WTC11 (cell line): ENCODE results near the gene GPRC5B. TPM values are rescaled to one million over a fixed set of nuclear protein-coding genes. Genes with fewer than 3 reads are reported as not detected.

Experiments used
- ATAC-seq: fragments of 200-7000 bp; cut with Tn5 transposase; 2 replicates; pipeline ENCODE4 v1.10.0; 2021; ENCODE audit warnings: mild to moderate bottlenecking, moderate library complexity
- CTCF ChIA-PET: fragments of 300-600 bp; sonication (Branson Sonifier 250); formaldehyde crosslinking; loops from one replicate; lab custom pipeline; 2021; ENCODE audit warnings: antibody characterized with exemption; lab: Charles Lee
- POLR2A ChIA-PET: fragments of 350-600 bp; sonication (Branson Sonifier 250); formaldehyde crosslinking; loops from one replicate; lab custom pipeline; 2021; ENCODE audit warnings: antibody characterized with exemption; lab: Charles Lee
- DNase-seq: peaks from one replicate; pipeline ENCODE4 v3.0.0; 2021; ENCODE audit warnings: low spot score
- H3K27ac Mint-ChIP-seq: 2 replicates; pipeline ENCODE4 v1.8.0; 2021; ENCODE audit warnings: mixed read lengths
- H3K27me3 Mint-ChIP-seq: 2 replicates; pipeline ENCODE4 v1.8.0; 2021; ENCODE audit warnings: low read depth, mild to moderate bottlenecking, moderate library complexity, mixed read lengths
- H3K36me3 Mint-ChIP-seq: 2 replicates; pipeline ENCODE4 v1.8.0; 2021; ENCODE audit warnings: mixed read lengths
- H3K4me1 Mint-ChIP-seq: 2 replicates; pipeline ENCODE4 v1.8.0; 2022; ENCODE audit warnings: mixed read lengths
- H3K4me3 Mint-ChIP-seq: 2 replicates; pipeline ENCODE4 v1.8.0; 2021; ENCODE audit warnings: mild to moderate bottlenecking, moderate library complexity, mixed read lengths
- H3K9me3 Mint-ChIP-seq: 2 replicates; pipeline ENCODE4 v1.8.0; 2021; ENCODE audit warnings: mixed read lengths
- AR ChIP-seq: fragments of 250-450 bp; sonication (Bioruptor Pico); IDR thresholded peaks from 2 replicates; pipeline ENCODE4 v1.9.0; 2021; ENCODE audit warnings: mild to moderate bottlenecking
- CREM ChIP-seq: sonication (generic); formaldehyde crosslinking; IDR thresholded peaks from 2 replicates; pipeline ENCODE4 v1.8.1; 2022; ENCODE audit warnings: mild to moderate bottlenecking, missing genetic modification reagents, moderate library complexity
- E2F5 ChIP-seq: sonication (generic); formaldehyde crosslinking; IDR thresholded peaks from 2 replicates; pipeline ENCODE4 v1.8.1; 2022; ENCODE audit warnings: mild to moderate bottlenecking, moderate library complexity, missing genetic modification reagents
- IRF2 ChIP-seq: sonication (generic); formaldehyde crosslinking; IDR thresholded peaks from 2 replicates; pipeline ENCODE4 v1.8.0; 2022; ENCODE audit warnings: low read depth, missing genetic modification reagents, borderline replicate concordance
- JAZF1 ChIP-seq: fragments of 250-450 bp; sonication (Bioruptor Pico); IDR thresholded peaks from 2 replicates; pipeline ENCODE4 v1.9.0; 2021; ENCODE audit warnings: moderate library complexity, mild to moderate bottlenecking, inconsistent platforms
- MXD4 ChIP-seq: fragments of 250-450 bp; sonication (Bioruptor Pico); IDR thresholded peaks from 2 replicates; pipeline ENCODE4 v1.8.0; 2021; ENCODE audit warnings: mild to moderate bottlenecking, moderate library complexity, borderline replicate concordance
- MYBL2 ChIP-seq: sonication (generic); formaldehyde crosslinking; IDR thresholded peaks from 2 replicates; pipeline ENCODE4 v1.8.1; 2023; ENCODE audit warnings: mild to moderate bottlenecking, moderate library complexity, missing genetic modification reagents
- NFE2L1 ChIP-seq: sonication (generic); formaldehyde crosslinking; IDR thresholded peaks from 2 replicates; pipeline ENCODE4 v1.8.1; 2023; ENCODE audit warnings: missing genetic modification reagents
- OVOL2 ChIP-seq: fragments of 250-450 bp; sonication (Bioruptor Pico); IDR thresholded peaks from 2 replicates; pipeline ENCODE4 v1.9.0; 2021; ENCODE audit warnings: mild to moderate bottlenecking, borderline replicate concordance
- ZBTB21 ChIP-seq: sonication (generic); formaldehyde crosslinking; IDR thresholded peaks from 2 replicates; pipeline ENCODE4 v1.8.1; 2023; ENCODE audit warnings: mild to moderate bottlenecking, missing genetic modification reagents, borderline replicate concordance
- ZNF138 ChIP-seq: sonication (generic); formaldehyde crosslinking; conservative IDR thresholded peaks from 2 replicates; pipeline ENCODE4 v1.8.1; 2022; ENCODE audit warnings: mild to moderate bottlenecking, moderate library complexity, missing genetic modification reagents
- ZNF219 ChIP-seq: sonication (generic); formaldehyde crosslinking; IDR thresholded peaks from 2 replicates; pipeline ENCODE4 v1.8.0; 2023; ENCODE audit warnings: missing genetic modification reagents, mild to moderate bottlenecking, borderline replicate concordance
- ZNF263 ChIP-seq: sonication (generic); formaldehyde crosslinking; IDR thresholded peaks from 2 replicates; pipeline ENCODE4 v1.8.1; 2022; ENCODE audit warnings: low read depth, mild to moderate bottlenecking, moderate library complexity, missing genetic modification reagents
- ZNF317 ChIP-seq: sonication (generic); formaldehyde crosslinking; IDR thresholded peaks from 2 replicates; pipeline ENCODE4 v1.8.1; 2023; ENCODE audit warnings: low read depth, mild to moderate bottlenecking, moderate library complexity, missing genetic modification reagents, borderline replicate concordance
- ZNF396 ChIP-seq: fragments of 250-450 bp; sonication (Bioruptor Pico); IDR thresholded peaks from 2 replicates; pipeline ENCODE4 v1.8.0; 2021; ENCODE audit warnings: mild to moderate bottlenecking, moderate library complexity, borderline replicate concordance
- ZNF423 ChIP-seq: fragments of 250-450 bp; sonication (Bioruptor Pico); IDR thresholded peaks from 2 replicates; pipeline ENCODE4 v2.1.2; 2022; ENCODE audit warnings: mild to moderate bottlenecking, moderate library complexity
- total RNA-seq: library from RNA; stranded (reverse); gene quantifications from 3 replicates; pipeline ENCODE4 v1.2.3, GENCODE V29; 2021
- TF ChIP-seq, protein P1 (sequence below): fragments of 250-450 bp; sonication (Bioruptor Pico); IDR thresholded peaks from 2 replicates; pipeline ENCODE4 v1.9.0; 2021; ENCODE audit warnings: mild to moderate bottlenecking
- TF ChIP-seq, protein P2 (sequence below): sonication (generic); formaldehyde crosslinking; IDR thresholded peaks from 2 replicates; pipeline ENCODE4 v1.8.0; 2023; ENCODE audit warnings: missing genetic modification reagents
- TF ChIP-seq, protein P3 (sequence below): sonication (generic); formaldehyde crosslinking; IDR thresholded peaks from 2 replicates; pipeline ENCODE4 v1.8.0; 2022; ENCODE audit warnings: missing genetic modification reagents

Gene GPRC5B
- total RNA-seq, 1 experiment from 2014 or later, result 104 TPM

- Mint-ChIP-seq H3K27ac (peak overlapping the region; percentile 83), H3K4me3 (no peak overlapping the region), H3K36me3 (peaks cover 48% of the 10 kb centered on the region), H3K27me3 (no peaks in the 10 kb centered on the region), H3K9me3 (no peaks in the 10 kb centered on the region), H3K4me1 (peaks cover 59% of the 10 kb centered on the region)
- no peak for TF ChIP-seq MYBL2 (CRISPR knock-in tag)
- TF ChIP-seq ZNF396 (CRISPR knock-in tag), result no peak
- TF ChIP-seq, protein P1, sequence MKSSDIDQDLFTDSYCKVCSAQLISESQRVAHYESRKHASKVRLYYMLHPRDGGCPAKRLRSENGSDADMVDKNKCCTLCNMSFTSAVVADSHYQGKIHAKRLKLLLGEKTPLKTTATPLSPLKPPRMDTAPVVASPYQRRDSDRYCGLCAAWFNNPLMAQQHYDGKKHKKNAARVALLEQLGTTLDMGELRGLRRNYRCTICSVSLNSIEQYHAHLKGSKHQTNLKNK, result no peak
- no peak for TF ChIP-seq JAZF1 (CRISPR knock-in tag)
- TF ChIP-seq OVOL2 (CRISPR knock-in tag), result no peak
- no peak for TF ChIP-seq MXD4
- TF ChIP-seq ZNF138 (CRISPR knock-in tag), result no peak
- no peak for TF ChIP-seq E2F5
- TF ChIP-seq ZNF263 (CRISPR knock-in tag), result no peak
- TF ChIP-seq ZNF317, result no peak
- no peak for TF ChIP-seq ZNF423
- TF ChIP-seq IRF2, result no peak
- TF ChIP-seq AR (CRISPR knock-in tag), result no peak
- TF ChIP-seq, protein P2, sequence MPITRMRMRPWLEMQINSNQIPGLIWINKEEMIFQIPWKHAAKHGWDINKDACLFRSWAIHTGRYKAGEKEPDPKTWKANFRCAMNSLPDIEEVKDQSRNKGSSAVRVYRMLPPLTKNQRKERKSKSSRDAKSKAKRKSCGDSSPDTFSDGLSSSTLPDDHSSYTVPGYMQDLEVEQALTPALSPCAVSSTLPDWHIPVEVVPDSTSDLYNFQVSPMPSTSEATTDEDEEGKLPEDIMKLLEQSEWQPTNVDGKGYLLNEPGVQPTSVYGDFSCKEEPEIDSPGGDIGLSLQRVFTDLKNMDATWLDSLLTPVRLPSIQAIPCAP, result no peak
- no peak for TF ChIP-seq ZBTB21
- no peak for TF ChIP-seq CREM (CRISPR knock-in tag)
- no peak for TF ChIP-seq ZNF219 (CRISPR knock-in tag)
- TF ChIP-seq NFE2L1, result no peak
- TF ChIP-seq, protein P3, sequence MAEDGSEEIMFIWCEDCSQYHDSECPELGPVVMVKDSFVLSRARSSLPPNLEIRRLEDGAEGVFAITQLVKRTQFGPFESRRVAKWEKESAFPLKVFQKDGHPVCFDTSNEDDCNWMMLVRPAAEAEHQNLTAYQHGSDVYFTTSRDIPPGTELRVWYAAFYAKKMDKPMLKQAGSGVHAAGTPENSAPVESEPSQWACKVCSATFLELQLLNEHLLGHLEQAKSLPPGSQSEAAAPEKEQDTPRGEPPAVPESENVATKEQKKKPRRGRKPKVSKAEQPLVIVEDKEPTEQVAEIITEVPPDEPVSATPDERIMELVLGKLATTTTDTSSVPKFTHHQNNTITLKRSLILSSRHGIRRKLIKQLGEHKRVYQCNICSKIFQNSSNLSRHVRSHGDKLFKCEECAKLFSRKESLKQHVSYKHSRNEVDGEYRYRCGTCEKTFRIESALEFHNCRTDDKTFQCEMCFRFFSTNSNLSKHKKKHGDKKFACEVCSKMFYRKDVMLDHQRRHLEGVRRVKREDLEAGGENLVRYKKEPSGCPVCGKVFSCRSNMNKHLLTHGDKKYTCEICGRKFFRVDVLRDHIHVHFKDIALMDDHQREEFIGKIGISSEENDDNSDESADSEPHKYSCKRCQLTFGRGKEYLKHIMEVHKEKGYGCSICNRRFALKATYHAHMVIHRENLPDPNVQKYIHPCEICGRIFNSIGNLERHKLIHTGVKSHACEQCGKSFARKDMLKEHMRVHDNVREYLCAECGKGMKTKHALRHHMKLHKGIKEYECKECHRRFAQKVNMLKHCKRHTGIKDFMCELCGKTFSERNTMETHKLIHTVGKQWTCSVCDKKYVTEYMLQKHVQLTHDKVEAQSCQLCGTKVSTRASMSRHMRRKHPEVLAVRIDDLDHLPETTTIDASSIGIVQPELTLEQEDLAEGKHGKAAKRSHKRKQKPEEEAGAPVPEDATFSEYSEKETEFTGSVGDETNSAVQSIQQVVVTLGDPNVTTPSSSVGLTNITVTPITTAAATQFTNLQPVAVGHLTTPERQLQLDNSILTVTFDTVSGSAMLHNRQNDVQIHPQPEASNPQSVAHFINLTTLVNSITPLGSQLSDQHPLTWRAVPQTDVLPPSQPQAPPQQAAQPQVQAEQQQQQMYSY, result no peak
- DNase-seq (no peak), ATAC-seq (no peak)
- ChIA-PET POLR2A (interaction anchor here (1.6 to 1.8 kb wide), 2 partner anchors 13 to 158 kb away, joined by 4 to 7 read pairs; partner anchors contain the start of genes IQCK and KNOP1), CTCF (interaction anchor here (0.6 to 1.7 kb wide), 3 partner anchors 15 to 829 kb away, joined by 3 to 8 read pairs (median 6); no protein-coding TSS in a partner anchor)
Measured at GRCh38 chr16:19875900-19876299, 8.7 kb downstream of the GPRC5B start.
